ENCODE data around the gene TSSK1B.
A peak's percentile ranks its signal among the peaks of the same experiment; 100 is the strongest.
"Not testable (repeated sequence)": the region's sequence is repeated elsewhere in the genome, so short reads cannot be mapped to it uniquely, and the experiment has no call there.

Gene TSSK1B

GRCh38 chr5:113434889-113435288 is at the start of gene TSSK1B:
Gene TSSK1B (minus strand): TSS chr5:113434989. CDS start chr5:113434839, 150 bp downstream.
- TF ChIP-seq POLR2A (IDR thresholded peaks at IDR 0.05; ENCODE audit: low read depth, low read length): no peak
- FAIRE-seq: no peak
- DNase-seq (ENCODE audit: insufficient read length, low spot score): no peak

- DNase-seq (ENCODE audit: insufficient read length, low spot score): no peak
- no peak for FAIRE-seq
- TF ChIP-seq POLR2A (IDR thresholded peaks at IDR 0.05; ENCODE audit: low read depth, low read length): no peak
Measured at GRCh38 chr5:113480243-113480642, 45.5 kb upstream of the TSSK1B start.

GRCh38 chr5:113478691-113479090 is 43.9 kb upstream of the TSSK1B start:
- peak; percentile 11 for FAIRE-seq
- no peak for TF ChIP-seq POLR2A (IDR thresholded peaks at IDR 0.05; ENCODE audit: low read depth, low read length)
- DNase-seq (ENCODE audit: insufficient read length, low spot score): no peak

GRCh38 chr5:113474100-113474728 is 39.4 kb upstream of the TSSK1B start:
- no peak for TF ChIP-seq POLR2A (IDR thresholded peaks at IDR 0.05; ENCODE audit: low read depth, low read length)
- FAIRE-seq (no peak), DNase-seq (ENCODE audit: insufficient read length, low spot score) (no peak)

GRCh38 chr5:113463032-113463431 is 28.2 kb upstream of the TSSK1B start:
- no peak for DNase-seq (ENCODE audit: insufficient read length, low spot score)
- TF ChIP-seq POLR2A (IDR thresholded peaks at IDR 0.05; ENCODE audit: low read depth, low read length): no peak
- no peak for FAIRE-seq

- FAIRE-seq; DNase-seq (ENCODE audit: insufficient read length, low spot score): not testable (repeated sequence)
Measured at GRCh38 chr5:113457106-113457505, 22.3 kb upstream of the TSSK1B start.

- DNase-seq (ENCODE audit: insufficient read length, low spot score) (no peak), FAIRE-seq (no peak)
- no peak for TF ChIP-seq POLR2A (IDR thresholded peaks at IDR 0.05; ENCODE audit: low read depth, low read length)
Measured at GRCh38 chr5:113452941-113453340, 18.2 kb upstream of the TSSK1B start.

GRCh38 chr5:113451797-113452196 is 17.0 kb upstream of the TSSK1B start:
- no peak for FAIRE-seq
- no peak for DNase-seq (ENCODE audit: insufficient read length, low spot score)
- TF ChIP-seq POLR2A (IDR thresholded peaks at IDR 0.05; ENCODE audit: low read depth, low read length): no peak

- DNase-seq (ENCODE audit: insufficient read length, low spot score) (no peak), FAIRE-seq (no peak)
Measured at GRCh38 chr5:113450929-113451328, 16.1 kb upstream of the TSSK1B start.

GRCh38 chr5:113450462-113450861 is 15.7 kb upstream of the TSSK1B start:
- TF ChIP-seq POLR2A (IDR thresholded peaks at IDR 0.05; ENCODE audit: low read depth, low read length): no peak
- FAIRE-seq (no peak), DNase-seq (ENCODE audit: insufficient read length, low spot score) (no peak)

More at GRCh38 chr5:113450929-113451328, 16.1 kb upstream of the TSSK1B start:
- TF ChIP-seq POLR2A (IDR thresholded peaks at IDR 0.05; ENCODE audit: low read depth, low read length): no peak

GRCh38 chr5:113448252-113448651 is 13.5 kb upstream of the TSSK1B start:
- TF ChIP-seq POLR2A (IDR thresholded peaks at IDR 0.05; ENCODE audit: low read depth, low read length): no peak
- FAIRE-seq: no peak
- no peak for DNase-seq (ENCODE audit: insufficient read length, low spot score)

- DNase-seq (ENCODE audit: insufficient read length, low spot score) (no peak), FAIRE-seq (peak; percentile 38)
Measured at GRCh38 chr5:113447498-113448050, 12.8 kb upstream of the TSSK1B start.

GRCh38 chr5:113446358-113446927 is 11.7 kb upstream of the TSSK1B start:
- DNase-seq (ENCODE audit: insufficient read length, low spot score) (no peak), FAIRE-seq (no peak)
- no peak for TF ChIP-seq POLR2A (IDR thresholded peaks at IDR 0.05; ENCODE audit: low read depth, low read length)

More at GRCh38 chr5:113447498-113448050, 12.8 kb upstream of the TSSK1B start:
- no peak for TF ChIP-seq POLR2A (IDR thresholded peaks at IDR 0.05; ENCODE audit: low read depth, low read length)

GRCh38 chr5:113437111-113437510 is 2.3 kb upstream of the TSSK1B start:
- FAIRE-seq: no peak

GRCh38 chr5:113435575-113435974 is 786 bp upstream of the TSSK1B start:
- DNase-seq (ENCODE audit: insufficient read length, low spot score) (no peak), FAIRE-seq (no peak)
- TF ChIP-seq POLR2A (IDR thresholded peaks at IDR 0.05; ENCODE audit: low read depth, low read length): no peak

More at GRCh38 chr5:113437111-113437510, 2.3 kb upstream of the TSSK1B start:
- TF ChIP-seq POLR2A (IDR thresholded peaks at IDR 0.05; ENCODE audit: low read depth, low read length): no peak
- DNase-seq (ENCODE audit: insufficient read length, low spot score): no peak
